Bone marrow (tissue), 2 donors: Measurements from ENCODE around the gene CHST1.

Experiments
- DNase-seq, 2 donors: peaks; one replicate each; lab custom pipeline; 2025; lab: John Stamatoyannopoulos, UW

The CHST1 gene

GRCh38 chr11:45674481-45675190, 9.2 kb upstream of the CHST1 start:
- no peak for DNase-seq

- no peak for DNase-seq
These were observed 8.0 kb upstream of the CHST1 start for GRCh38 chr11:45673441-45673840.

- DNase-seq, result no peak
These were observed 7.2 kb upstream of the CHST1 start for GRCh38 chr11:45672593-45672992.

GRCh38 chr11:45671246-45672171, 6.1 kb upstream of the CHST1 start:
- no peak for DNase-seq

- no peak for DNase-seq
These were observed 5.1 kb upstream of the CHST1 start for GRCh38 chr11:45670386-45671135.

GRCh38 chr11:45669956-45670355, 4.5 kb upstream of the CHST1 start:
- DNase-seq, result no peak

GRCh38 chr11:45669146-45669545, 3.7 kb upstream of the CHST1 start:
- DNase-seq, result no peak

- DNase-seq, result no peak
These were observed 2.7 kb upstream of the CHST1 start for GRCh38 chr11:45667929-45668680.

GRCh38 chr11:45666648-45667642, 1.5 kb upstream of the CHST1 start:
- DNase-seq, result no peak

- no peak for DNase-seq
These were observed 668 bp upstream of the CHST1 start for GRCh38 chr11:45665933-45666647.

- no peak for DNase-seq
These were observed 831 bp downstream of the CHST1 start for GRCh38 chr11:45664376-45665205.

- DNase-seq, result no peak
These were observed 1.7 kb downstream of the CHST1 start for GRCh38 chr11:45663486-45664375.

GRCh38 chr11:45662665-45663485, 2.5 kb downstream of the CHST1 start:
- DNase-seq, result peak in 1 of 2 donors; percentile 7

- DNase-seq, result no peak
These were observed 3.2 kb downstream of the CHST1 start for GRCh38 chr11:45662096-45662664.

GRCh38 chr11:45661439-45662055, 3.9 kb downstream of the CHST1 start:
- no peak for DNase-seq
